ENCODE results near the gene RFX7.

The RFX7 gene

GRCh38 chr15:56052395-56053045, 191.2 kb downstream of the RFX7 start:
- H3K14ac ChIP-seq (ENCODE audit: low read length), result no peak overlapping the region
- no peak overlapping the region for H3K9ac ChIP-seq (ENCODE audit: low read depth, low read length, poor library complexity)
- no peak overlapping the region for H2BK12ac ChIP-seq (ENCODE audit: low read length)
- DNase-seq (ENCODE audit: low spot score), result no peak
- no peaks in the 10 kb centered on the region for H3K27me3 ChIP-seq (ENCODE audit: control insufficient read depth in 3 of 3, insufficient read depth in 3 of 3, low read depth in 1 of 3, low read length in 3 of 3)
- no peak overlapping the region for H3K18ac ChIP-seq (ENCODE audit: low read length)
- no peaks in the 10 kb centered on the region for H3K36me3 ChIP-seq (replicated peaks in 1 of 2; ENCODE audit: control insufficient read depth in 2 of 2, insufficient read depth in 2 of 2, low read length in 2 of 2)
- peaks cover 0 to 5% of the 10 kb centered on the region in 2 donors for H3K4me1 ChIP-seq (ENCODE audit: control insufficient read depth in 2 of 2, insufficient read depth in 1 of 2, low read depth in 1 of 2, low read length in 2 of 2)
- H4K91ac ChIP-seq (ENCODE audit: low read depth, low read length, poor library complexity), result no peak overlapping the region
- H2BK120ac ChIP-seq (ENCODE audit: low read depth, low read length), result no peak overlapping the region
- peaks cover 2 to 5% of the 10 kb centered on the region in 2 donors for H3K9me3 ChIP-seq (replicated peaks in 1 of 2; ENCODE audit: control insufficient read depth in 2 of 2, insufficient read depth in 1 of 2, low read depth in 1 of 2, low read length in 2 of 2)
- no peaks in the 10 kb centered on the region for H3K79me1 ChIP-seq (ENCODE audit: low read depth, low read length)
- no peak overlapping the region for H3K4me3 ChIP-seq (ENCODE audit: low read length in 2 of 2)
- no peak overlapping the region for H3K27ac ChIP-seq (replicated peaks; ENCODE audit: low read length)
- no peak overlapping the region for H4K8ac ChIP-seq (ENCODE audit: low read depth, low read length)
- H3K4ac ChIP-seq (ENCODE audit: low read length), result no peak overlapping the region
- H3K4me2 ChIP-seq (ENCODE audit: insufficient read depth, low read length, poor library complexity, severe bottlenecking), result no peak overlapping the region
- H2AFZ ChIP-seq (ENCODE audit: low read length), result peak overlapping the region; percentile 74
- H2BK5ac ChIP-seq (ENCODE audit: low read length), result no peak overlapping the region
- no peak overlapping the region for H3K23ac ChIP-seq (ENCODE audit: low read depth, low read length, poor library complexity)
- H2BK15ac ChIP-seq (ENCODE audit: low read length), result no peak overlapping the region
- no peak overlapping the region for H2AK5ac ChIP-seq (ENCODE audit: low read depth, low read length)
- no CpG with 5 or more reads among the region's 2 CpGs for WGBS, 2 donors (ENCODE audit: extremely low coverage in 2 of 2, insufficient read length in 2 of 2, insufficient replicate concordance in 1 of 2)

GRCh38 chr15:56051676-56052075, 192.0 kb downstream of the RFX7 start:
- no peak overlapping the region for H3K4ac ChIP-seq (ENCODE audit: low read length)
- no peak overlapping the region for H3K14ac ChIP-seq (ENCODE audit: low read length)
- no peak overlapping the region for H3K27ac ChIP-seq (replicated peaks; ENCODE audit: low read length)
- H3K9me3 ChIP-seq (replicated peaks in 1 of 2; ENCODE audit: control insufficient read depth in 2 of 2, insufficient read depth in 1 of 2, low read depth in 1 of 2, low read length in 2 of 2), result peaks cover 2 to 5% of the 10 kb centered on the region in 2 donors
- no peak for DNase-seq (ENCODE audit: low spot score)
- no peak overlapping the region for H3K18ac ChIP-seq (ENCODE audit: low read length)
- H3K4me1 ChIP-seq (ENCODE audit: control insufficient read depth in 2 of 2, insufficient read depth in 1 of 2, low read depth in 1 of 2, low read length in 2 of 2), result peaks cover 0 to 5% of the 10 kb centered on the region in 2 donors
- no peaks in the 10 kb centered on the region for H3K79me1 ChIP-seq (ENCODE audit: low read depth, low read length)
- no peak overlapping the region for H3K9ac ChIP-seq (ENCODE audit: low read depth, low read length, poor library complexity)
- no peak overlapping the region for H2AK5ac ChIP-seq (ENCODE audit: low read depth, low read length)
- no peak overlapping the region for H3K23ac ChIP-seq (ENCODE audit: low read depth, low read length, poor library complexity)
- no peak overlapping the region for H2BK12ac ChIP-seq (ENCODE audit: low read length)
- H3K36me3 ChIP-seq (replicated peaks in 1 of 2; ENCODE audit: control insufficient read depth in 2 of 2, insufficient read depth in 2 of 2, low read length in 2 of 2), result no peaks in the 10 kb centered on the region
- no peak overlapping the region for H2BK5ac ChIP-seq (ENCODE audit: low read length)
- H4K8ac ChIP-seq (ENCODE audit: low read depth, low read length), result no peak overlapping the region
- H3K4me2 ChIP-seq (ENCODE audit: insufficient read depth, low read length, poor library complexity, severe bottlenecking), result no peak overlapping the region
- no peak overlapping the region for H2BK120ac ChIP-seq (ENCODE audit: low read depth, low read length)
- no peak overlapping the region for H4K91ac ChIP-seq (ENCODE audit: low read depth, low read length, poor library complexity)
- H2AFZ ChIP-seq (ENCODE audit: low read length), result no peak overlapping the region
- H2BK15ac ChIP-seq (ENCODE audit: low read length), result no peak overlapping the region
- H3K4me3 ChIP-seq (ENCODE audit: low read length in 2 of 2), result no peak overlapping the region
- no peaks in the 10 kb centered on the region for H3K27me3 ChIP-seq (ENCODE audit: control insufficient read depth in 3 of 3, insufficient read depth in 3 of 3, low read depth in 1 of 3, low read length in 3 of 3)

GRCh38 chr15:56049577-56049976, 194.1 kb downstream of the RFX7 start:
- H2BK5ac ChIP-seq (ENCODE audit: low read length), result no peak overlapping the region
- H3K27me3 ChIP-seq (ENCODE audit: control insufficient read depth in 3 of 3, insufficient read depth in 3 of 3, low read depth in 1 of 3, low read length in 3 of 3), result no peaks in the 10 kb centered on the region
- H3K27ac ChIP-seq (replicated peaks; ENCODE audit: low read length), result no peak overlapping the region
- H3K9ac ChIP-seq (ENCODE audit: low read depth, low read length, poor library complexity), result no peak overlapping the region
- no peak overlapping the region for H3K4ac ChIP-seq (ENCODE audit: low read length)
- H3K9me3 ChIP-seq (replicated peaks in 1 of 2; ENCODE audit: control insufficient read depth in 2 of 2, insufficient read depth in 1 of 2, low read depth in 1 of 2, low read length in 2 of 2), result peaks cover 2 to 5% of the 10 kb centered on the region in 2 donors
- WGBS, 2 donors (ENCODE audit: extremely low coverage in 2 of 2, insufficient read length in 2 of 2, insufficient replicate concordance in 1 of 2), result no CpG with 5 or more reads among the region's 5 CpGs
- H2BK15ac ChIP-seq (ENCODE audit: low read length), result no peak overlapping the region
- H2AK5ac ChIP-seq (ENCODE audit: low read depth, low read length), result peak overlapping the region; percentile 86
- peaks cover 0 to 5% of the 10 kb centered on the region in 2 donors for H3K4me1 ChIP-seq (ENCODE audit: control insufficient read depth in 2 of 2, insufficient read depth in 1 of 2, low read depth in 1 of 2, low read length in 2 of 2)
- H3K14ac ChIP-seq (ENCODE audit: low read length), result peak overlapping the region; percentile 58
- H3K4me2 ChIP-seq (ENCODE audit: insufficient read depth, low read length, poor library complexity, severe bottlenecking), result no peak overlapping the region
- no peak overlapping the region for H2BK12ac ChIP-seq (ENCODE audit: low read length)
- H4K91ac ChIP-seq (ENCODE audit: low read depth, low read length, poor library complexity), result no peak overlapping the region
- no peaks in the 10 kb centered on the region for H3K79me1 ChIP-seq (ENCODE audit: low read depth, low read length)
- peak overlapping the region; percentile 9 for H3K18ac ChIP-seq (ENCODE audit: low read length)
- H3K23ac ChIP-seq (ENCODE audit: low read depth, low read length, poor library complexity), result no peak overlapping the region
- H2BK120ac ChIP-seq (ENCODE audit: low read depth, low read length), result no peak overlapping the region
- H3K4me3 ChIP-seq (ENCODE audit: low read length in 2 of 2), result no peak overlapping the region
- H2AFZ ChIP-seq (ENCODE audit: low read length), result no peak overlapping the region
- no peak for DNase-seq (ENCODE audit: low spot score)
- no peaks in the 10 kb centered on the region for H3K36me3 ChIP-seq (replicated peaks in 1 of 2; ENCODE audit: control insufficient read depth in 2 of 2, insufficient read depth in 2 of 2, low read length in 2 of 2)
- H4K8ac ChIP-seq (ENCODE audit: low read depth, low read length), result no peak overlapping the region

- Histone ChIP-seq H2AK5ac (ENCODE audit: low read depth, low read length) (no peak overlapping the region), H3K27ac (replicated peaks; ENCODE audit: low read length) (no peak overlapping the region)
- WGBS, 2 donors (ENCODE audit: extremely low coverage in 2 of 2, insufficient read length in 2 of 2, insufficient replicate concordance in 1 of 2), result no CpG with 5 or more reads among the region's 1 CpG
These were observed 196.3 kb downstream of the RFX7 start for GRCh38 chr15:56047354-56047753.

More at GRCh38 chr15:56047354-56047753, 196.3 kb downstream of the RFX7 start:
- Histone ChIP-seq H3K4me3 (ENCODE audit: low read length in 2 of 2) (no peak overlapping the region), H3K4ac (ENCODE audit: low read length) (no peak overlapping the region), H2AFZ (ENCODE audit: low read length) (no peak overlapping the region), H3K9me3 (replicated peaks in 1 of 2; ENCODE audit: control insufficient read depth in 2 of 2, insufficient read depth in 1 of 2, low read depth in 1 of 2, low read length in 2 of 2) (peaks cover 2 to 8% of the 10 kb centered on the region in 2 donors), H4K91ac (ENCODE audit: low read depth, low read length, poor library complexity) (no peak overlapping the region), H3K4me2 (ENCODE audit: insufficient read depth, low read length, poor library complexity, severe bottlenecking) (no peak overlapping the region), H3K18ac (ENCODE audit: low read length) (no peak overlapping the region), H3K27me3 (ENCODE audit: control insufficient read depth in 3 of 3, insufficient read depth in 3 of 3, low read depth in 1 of 3, low read length in 3 of 3) (no peaks in the 10 kb centered on the region), H3K36me3 (replicated peaks in 1 of 2; ENCODE audit: control insufficient read depth in 2 of 2, insufficient read depth in 2 of 2, low read length in 2 of 2) (no peaks in the 10 kb centered on the region), H2BK12ac (ENCODE audit: low read length) (no peak overlapping the region), H2BK5ac (ENCODE audit: low read length) (no peak overlapping the region), H3K23ac (ENCODE audit: low read depth, low read length, poor library complexity) (no peak overlapping the region), H3K9ac (ENCODE audit: low read depth, low read length, poor library complexity) (no peak overlapping the region), H3K14ac (ENCODE audit: low read length) (no peak overlapping the region), H4K8ac (ENCODE audit: low read depth, low read length) (no peak overlapping the region), H3K4me1 (ENCODE audit: control insufficient read depth in 2 of 2, insufficient read depth in 1 of 2, low read depth in 1 of 2, low read length in 2 of 2) (peaks cover 0 to 7% of the 10 kb centered on the region in 2 donors), H2BK120ac (ENCODE audit: low read depth, low read length) (no peak overlapping the region), H2BK15ac (ENCODE audit: low read length) (no peak overlapping the region), H3K79me1 (ENCODE audit: low read depth, low read length) (no peaks in the 10 kb centered on the region)
- no peak for DNase-seq (ENCODE audit: low spot score)
